Measurements from ENCODE around the gene MTF1.
A peak's percentile ranks its signal among the peaks of the same experiment; 100 is the strongest.

MTF1 gene

GRCh38 chr1:37807220-37807554 lies 52.2 kb downstream of the MTF1 start:
- no peak for DNase-seq (ENCODE audit: low read depth)
- peak overlapping the region; percentile 89 for H3K4me3 ChIP-seq (ENCODE audit: low read length)
- TF ChIP-seq, protein P1, sequence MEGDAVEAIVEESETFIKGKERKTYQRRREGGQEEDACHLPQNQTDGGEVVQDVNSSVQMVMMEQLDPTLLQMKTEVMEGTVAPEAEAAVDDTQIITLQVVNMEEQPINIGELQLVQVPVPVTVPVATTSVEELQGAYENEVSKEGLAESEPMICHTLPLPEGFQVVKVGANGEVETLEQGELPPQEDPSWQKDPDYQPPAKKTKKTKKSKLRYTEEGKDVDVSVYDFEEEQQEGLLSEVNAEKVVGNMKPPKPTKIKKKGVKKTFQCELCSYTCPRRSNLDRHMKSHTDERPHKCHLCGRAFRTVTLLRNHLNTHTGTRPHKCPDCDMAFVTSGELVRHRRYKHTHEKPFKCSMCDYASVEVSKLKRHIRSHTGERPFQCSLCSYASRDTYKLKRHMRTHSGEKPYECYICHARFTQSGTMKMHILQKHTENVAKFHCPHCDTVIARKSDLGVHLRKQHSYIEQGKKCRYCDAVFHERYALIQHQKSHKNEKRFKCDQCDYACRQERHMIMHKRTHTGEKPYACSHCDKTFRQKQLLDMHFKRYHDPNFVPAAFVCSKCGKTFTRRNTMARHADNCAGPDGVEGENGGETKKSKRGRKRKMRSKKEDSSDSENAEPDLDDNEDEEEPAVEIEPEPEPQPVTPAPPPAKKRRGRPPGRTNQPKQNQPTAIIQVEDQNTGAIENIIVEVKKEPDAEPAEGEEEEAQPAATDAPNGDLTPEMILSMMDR (conservative IDR thresholded peaks at IDR 0.05; ENCODE audit: low read depth, low read length), result no peak

DNA sequence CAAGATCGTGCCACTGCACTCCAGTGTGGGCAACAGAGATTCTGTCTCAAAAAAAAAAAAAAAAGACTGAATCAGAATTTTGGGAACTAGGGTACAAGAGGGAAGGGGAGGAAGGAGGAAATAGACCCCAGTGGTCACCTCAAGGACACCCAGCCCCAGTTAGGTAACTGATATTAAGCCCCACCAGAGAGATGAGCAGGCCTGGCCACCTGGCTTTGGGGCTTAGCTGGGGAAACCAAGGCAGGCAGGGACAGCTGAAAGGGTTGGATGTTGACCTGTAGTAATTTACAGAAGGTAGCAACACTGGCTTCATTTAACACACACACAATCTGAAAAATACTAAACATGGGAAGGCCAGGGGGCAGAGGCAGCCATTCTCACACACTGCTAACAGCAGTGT lies 57.0 kb downstream of the MTF1 start:
- TF ChIP-seq, protein P1 (conservative IDR thresholded peaks at IDR 0.05; ENCODE audit: low read depth, low read length), result no peak
- DNase-seq (ENCODE audit: low read depth), result no peak
- H3K4me3 ChIP-seq (ENCODE audit: low read length), result no peak overlapping the region

GRCh38 chr1:37797750-37798345 lies 61.5 kb downstream of the MTF1 start:
- TF ChIP-seq, protein P1 (conservative IDR thresholded peaks at IDR 0.05; ENCODE audit: low read depth, low read length), result no peak
- H3K4me3 ChIP-seq (ENCODE audit: low read length), result no peak overlapping the region
- no peak for DNase-seq (ENCODE audit: low read depth)

DNA sequence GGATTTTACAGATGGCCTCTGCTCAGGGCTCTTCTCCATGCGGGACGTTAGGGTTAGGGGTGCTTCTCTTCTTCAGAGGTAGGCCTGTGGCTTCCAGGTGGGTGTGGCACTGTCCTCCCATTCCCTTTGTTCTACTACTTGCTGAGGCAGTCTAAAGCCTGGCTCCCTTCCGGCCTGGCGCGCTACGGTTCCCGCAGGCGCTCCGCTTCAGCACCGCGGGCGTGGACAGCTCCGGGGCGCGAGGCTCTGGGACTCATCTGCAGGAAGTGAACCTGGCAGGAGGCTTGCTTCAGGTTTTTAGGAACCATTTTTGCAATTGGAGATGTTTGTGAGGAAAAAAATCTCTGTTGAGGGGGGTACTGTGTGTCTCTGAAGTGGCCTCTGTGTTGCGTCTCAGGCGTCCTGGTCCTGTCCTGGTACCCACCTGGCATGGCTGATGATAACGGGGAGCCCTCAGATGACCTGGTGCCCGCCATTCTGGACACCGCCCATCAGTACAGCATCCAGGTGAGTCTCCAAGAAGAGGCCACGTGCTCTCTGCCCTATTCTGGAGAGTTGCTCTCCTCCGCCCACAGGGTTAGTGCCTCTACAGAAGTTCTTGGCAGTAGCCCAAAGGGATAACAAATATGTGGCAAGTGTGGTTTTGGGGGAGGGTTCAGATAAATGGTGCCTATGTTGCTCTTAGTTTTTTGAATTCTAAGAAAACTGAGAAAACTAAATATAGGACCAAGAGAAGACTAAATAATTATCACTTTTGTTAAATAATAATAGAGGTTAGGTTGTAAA lies 63.9 kb downstream of the MTF1 start:
- no peak for DNase-seq (ENCODE audit: low read depth)
- H3K4me3 ChIP-seq (ENCODE audit: low read length), result no peak overlapping the region
- TF ChIP-seq, protein P1 (conservative IDR thresholded peaks at IDR 0.05; ENCODE audit: low read depth, low read length), result no peak

DNA sequence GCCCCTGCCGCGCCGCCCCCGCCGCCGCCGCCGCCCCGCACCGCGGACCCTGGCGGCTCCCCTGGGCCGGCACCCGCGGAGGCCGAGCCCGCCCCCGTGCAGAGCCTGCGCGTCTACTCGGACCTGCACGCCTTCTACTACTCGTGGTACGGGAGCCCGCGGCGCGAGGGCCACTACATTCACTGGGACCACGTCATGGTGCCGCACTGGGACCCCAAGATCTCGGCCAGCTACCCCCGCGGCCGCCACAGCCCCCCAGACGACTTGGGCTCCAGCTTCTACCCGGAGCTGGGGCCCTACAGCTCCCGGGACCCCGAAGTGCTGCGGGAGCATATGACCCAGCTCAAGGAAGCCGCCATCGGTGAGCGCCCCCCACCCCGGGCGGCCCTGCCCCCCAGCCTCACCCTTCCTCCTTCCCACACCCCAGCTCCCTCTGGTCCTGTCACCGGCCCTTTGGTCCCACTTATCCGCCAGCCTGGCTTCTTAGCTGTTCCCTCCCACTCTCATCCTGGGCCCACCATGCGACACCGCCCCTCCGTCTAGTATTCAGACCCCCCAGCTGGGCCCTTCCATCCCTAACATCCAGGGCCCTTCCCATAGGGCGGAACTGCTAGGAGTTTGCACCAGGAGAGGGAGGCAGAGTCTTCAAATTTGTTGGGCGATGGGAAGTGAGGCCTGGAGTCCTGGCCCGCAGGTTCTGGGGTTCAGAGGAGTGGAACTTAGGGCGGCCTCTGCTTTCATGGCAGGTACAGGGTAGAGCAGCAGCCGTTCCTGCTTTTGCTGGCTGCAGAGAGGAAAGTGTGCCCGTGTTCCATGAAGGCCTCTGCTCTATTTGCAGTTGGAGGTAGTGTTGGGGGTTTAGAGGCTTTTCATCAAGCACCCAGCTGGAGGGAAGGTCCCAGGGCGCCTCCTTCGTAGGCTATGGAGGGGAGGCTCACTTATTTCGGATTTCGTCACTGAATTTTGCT lies 64.7 kb downstream of the MTF1 start:
- TF ChIP-seq, protein P1 (conservative IDR thresholded peaks at IDR 0.05; ENCODE audit: low read depth, low read length), result no peak
- no peak for DNase-seq (ENCODE audit: low read depth)
- no peak overlapping the region for H3K4me3 ChIP-seq (ENCODE audit: low read length)

DNA sequence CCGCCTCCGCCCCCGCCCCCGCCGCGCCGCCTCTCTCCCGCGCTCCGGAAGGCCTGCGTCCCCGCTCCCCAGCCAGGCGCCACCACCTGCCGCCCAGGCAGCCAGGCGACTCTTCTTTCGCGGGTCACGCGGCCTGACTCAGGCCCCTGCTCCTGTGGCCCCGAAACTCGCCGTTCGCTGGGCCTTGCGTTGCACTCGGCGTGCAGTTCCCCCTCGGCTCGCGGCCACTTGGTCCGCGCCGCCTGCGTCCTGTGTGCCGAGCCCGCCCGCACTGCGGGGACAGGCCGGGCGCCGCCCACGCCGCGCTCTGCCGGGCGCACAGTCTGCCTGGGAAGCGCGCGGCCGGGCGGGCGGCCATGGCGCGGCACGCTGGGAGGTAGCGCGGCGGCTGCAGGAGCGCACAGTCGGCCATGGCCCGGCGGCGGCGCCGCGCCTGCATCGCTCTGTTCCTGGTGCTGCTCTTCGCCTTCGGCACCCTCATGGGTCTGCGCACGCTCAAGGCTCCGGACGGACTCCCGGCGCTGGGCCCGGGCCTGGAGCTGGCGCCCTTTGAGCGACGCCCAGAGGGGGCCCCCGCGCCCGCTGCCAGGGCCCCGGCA lies 65.5 kb downstream of the MTF1 start, which contains the start of gene MANEAL:
Gene MANEAL, plus strand, starts transcription at position 75 of the 599 bp plus-strand sequence. Its CDS starts 336 bp downstream, at position 411.
- no peak for DNase-seq (ENCODE audit: low read depth)
- peak within 1 kb of the TSS; percentile 42 for H3K4me3 ChIP-seq (ENCODE audit: low read length)
- TF ChIP-seq, protein P1 (conservative IDR thresholded peaks at IDR 0.05; ENCODE audit: low read depth, low read length), result no peak
